Measurements from ENCODE around the gene TBC1D22A. TPM values are rescaled to one million over a fixed set of nuclear protein-coding genes. Genes with fewer than 3 reads are reported as not detected.
A peak's percentile ranks its signal among the peaks of the same experiment; 100 is the strongest.

Gene TBC1D22A
- total and polyA plus RNA-seq, 9 of the 15 experiments (the other 6 are each of a cell fraction or from before 2014, with no cell fraction given) = 0.20 to 11.5 (median 5.2) TPM

- Histone ChIP-seq H3K4me2 (ENCODE audit: insufficient read depth, low read length) (peak overlapping the region; percentile 56), H3K9ac (ENCODE audit: insufficient read depth in 1 of 2, low read depth in 2 of 2, low read length in 2 of 2) (peak overlapping the region in 1 of 2 experiments; percentile 75; a peak in 2 of 4 replicates), H3K4me1 (replicated peaks in 1 of 2; ENCODE audit: control insufficient read depth in 2 of 2, insufficient read depth in 2 of 2, low read length in 2 of 2) (peaks cover 24 to 49% of the 10 kb centered on the region in 2 experiments), H3K9me1 (ENCODE audit: control insufficient read depth, insufficient read depth, low read length) (no peaks in the 10 kb centered on the region), H3K27me3 (ENCODE audit: control insufficient read depth in 2 of 2, insufficient read depth in 2 of 2, low read length in 2 of 2) (no peaks in the 10 kb centered on the region), H3K36me3 (ENCODE audit: control insufficient read depth, insufficient read depth, low read length) (0 out of 3 replicates have a peak, but pooled peaks cover 2% of the 10 kb centered on the region), H3K27ac (ENCODE audit: extremely low read depth, low read depth, low read length) (no peak overlapping the region), H3K4me3 (no peak overlapping the region), H2AFZ (ENCODE audit: low read depth, low read length) (no peak overlapping the region), H3K79me2 (ENCODE audit: control insufficient read depth, insufficient read depth, low read length) (peaks cover 39% of the 10 kb centered on the region), H4K20me1 (replicated peaks; ENCODE audit: control insufficient read depth, insufficient read depth, low read length) (peaks cover 7% of the 10 kb centered on the region; the same call in 1 of the 2 replicates), H3K9me3 (replicated peaks; ENCODE audit: control insufficient read depth, insufficient read depth, low read depth, low read length) (no peaks in the 10 kb centered on the region)
- WGBS (ENCODE audit: insufficient coverage, low coverage, missing lambda C conversion rate) = 73% methylated on average over 16 of the region's 24 CpGs
- no peak for DNase-seq (ENCODE audit: extremely low read depth in 1 of 4, low spot score in 3 of 4)
- no TSS peak for BruUV-seq (replicated peaks)
- CTCF ChIA-PET (ENCODE audit: low intra/inter-chr PET ratio) = interaction anchor here (0.7 kb wide), 1 partner anchor 984 kb away, joined by 3 read pairs; no protein-coding TSS in a partner anchor
- in situ Hi-C loops (cut with MboI) = no loop called here
- ATAC-seq = no peak
- FAIRE-seq = no peak
- intact Hi-C loops (cut with micrococcal nuclease) = no loop called here
- POLR2A ChIA-PET = interaction anchor here (0.6 to 2.1 kb wide), 4 partner anchors 8 to 221 kb away, joined by 3 to 23 read pairs (median 4); partner anchors contain the start of gene TBC1D22A
- TF ChIP-seq ZNF75A (CRISPR knock-in tag; IDR thresholded peaks at IDR 0.05) (no peak), CBFA2T3 (IDR thresholded peaks at IDR 0.05) (no peak), E2F8 (IDR thresholded peaks at IDR 0.05; ENCODE audit: low read depth, partially characterized antibody) (no peak), NR4A1 (CRISPR knock-in tag; IDR thresholded peaks at IDR 0.05) (no peak), NR4A1 (tag; IDR thresholded peaks at IDR 0.05) (no peak), SMARCA4 (IDR thresholded peaks at IDR 0.05) (no peak; the same call in 1 of the 2 replicates), U2AF1 (optimal IDR thresholded peaks at IDR 0.05; ENCODE audit: low read depth, low read length) (no peak), ZNF696 (CRISPR knock-in tag; conservative IDR thresholded peaks at IDR 0.05) (no peak), BHLHE40 (IDR thresholded peaks at IDR 0.05; ENCODE audit: low read length) (no peak), KDM4B (IDR thresholded peaks at IDR 0.05; ENCODE audit: borderline replicate concordance in 2 of 2, low read depth in 1 of 2) (no peak), TAL1 (IDR thresholded peaks at IDR 0.05) (no peak)
- TF ChIP-seq, protein P1, sequence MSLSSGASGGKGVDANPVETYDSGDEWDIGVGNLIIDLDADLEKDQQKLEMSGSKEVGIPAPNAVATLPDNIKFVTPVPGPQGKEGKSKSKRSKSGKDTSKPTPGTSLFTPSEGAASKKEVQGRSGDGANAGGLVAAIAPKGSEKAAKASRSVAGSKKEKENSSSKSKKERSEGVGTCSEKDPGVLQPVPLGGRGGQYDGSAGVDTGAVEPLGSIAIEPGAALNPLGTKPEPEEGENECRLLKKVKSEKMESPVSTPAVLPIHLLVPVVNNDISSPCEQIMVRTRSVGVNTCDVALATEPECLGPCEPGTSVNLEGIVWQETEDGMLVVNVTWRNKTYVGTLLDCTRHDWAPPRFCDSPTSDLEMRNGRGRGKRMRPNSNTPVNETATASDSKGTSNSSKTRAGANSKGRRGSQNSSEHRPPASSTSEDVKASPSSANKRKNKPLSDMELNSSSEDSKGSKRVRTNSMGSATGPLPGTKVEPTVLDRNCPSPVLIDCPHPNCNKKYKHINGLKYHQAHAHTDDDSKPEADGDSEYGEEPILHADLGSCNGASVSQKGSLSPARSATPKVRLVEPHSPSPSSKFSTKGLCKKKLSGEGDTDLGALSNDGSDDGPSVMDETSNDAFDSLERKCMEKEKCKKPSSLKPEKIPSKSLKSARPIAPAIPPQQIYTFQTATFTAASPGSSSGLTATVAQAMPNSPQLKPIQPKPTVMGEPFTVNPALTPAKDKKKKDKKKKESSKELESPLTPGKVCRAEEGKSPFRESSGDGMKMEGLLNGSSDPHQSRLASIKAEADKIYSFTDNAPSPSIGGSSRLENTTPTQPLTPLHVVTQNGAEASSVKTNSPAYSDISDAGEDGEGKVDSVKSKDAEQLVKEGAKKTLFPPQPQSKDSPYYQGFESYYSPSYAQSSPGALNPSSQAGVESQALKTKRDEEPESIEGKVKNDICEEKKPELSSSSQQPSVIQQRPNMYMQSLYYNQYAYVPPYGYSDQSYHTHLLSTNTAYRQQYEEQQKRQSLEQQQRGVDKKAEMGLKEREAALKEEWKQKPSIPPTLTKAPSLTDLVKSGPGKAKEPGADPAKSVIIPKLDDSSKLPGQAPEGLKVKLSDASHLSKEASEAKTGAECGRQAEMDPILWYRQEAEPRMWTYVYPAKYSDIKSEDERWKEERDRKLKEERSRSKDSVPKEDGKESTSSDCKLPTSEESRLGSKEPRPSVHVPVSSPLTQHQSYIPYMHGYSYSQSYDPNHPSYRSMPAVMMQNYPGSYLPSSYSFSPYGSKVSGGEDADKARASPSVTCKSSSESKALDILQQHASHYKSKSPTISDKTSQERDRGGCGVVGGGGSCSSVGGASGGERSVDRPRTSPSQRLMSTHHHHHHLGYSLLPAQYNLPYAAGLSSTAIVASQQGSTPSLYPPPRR (CRISPR knock-in tag; IDR thresholded peaks at IDR 0.05; ENCODE audit: borderline replicate concordance) = no peak
- TF ChIP-seq, protein P2, sequence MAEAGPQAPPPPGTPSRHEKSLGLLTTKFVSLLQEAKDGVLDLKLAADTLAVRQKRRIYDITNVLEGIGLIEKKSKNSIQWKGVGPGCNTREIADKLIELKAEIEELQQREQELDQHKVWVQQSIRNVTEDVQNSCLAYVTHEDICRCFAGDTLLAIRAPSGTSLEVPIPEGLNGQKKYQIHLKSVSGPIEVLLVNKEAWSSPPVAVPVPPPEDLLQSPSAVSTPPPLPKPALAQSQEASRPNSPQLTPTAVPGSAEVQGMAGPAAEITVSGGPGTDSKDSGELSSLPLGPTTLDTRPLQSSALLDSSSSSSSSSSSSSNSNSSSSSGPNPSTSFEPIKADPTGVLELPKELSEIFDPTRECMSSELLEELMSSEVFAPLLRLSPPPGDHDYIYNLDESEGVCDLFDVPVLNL (CRISPR knock-in tag; IDR thresholded peaks at IDR 0.05; ENCODE audit: low read depth) = no peak
Observed at GRCh38 chr22:46774253-46774979, 12.0 kb downstream of the TBC1D22A start.

All from K562 (cell line).